AG09309 (cell line): ENCODE results near the gene CDH13.

ENCODE experiments used
- DNase-seq: peaks from one replicate; pipeline ENCODE4 v3.0.0-alpha.2; 2010; ENCODE audit warnings: low read depth
- H3K4me3 ChIP-seq: 2 replicates; pipeline ENCODE4 v1.5.1; 2011; ENCODE audit warnings: mild to moderate bottlenecking, low read depth, low read length, moderate library complexity; ENCODE audit not compliant: control insufficient read depth
- CTCF ChIP-seq: IDR thresholded peaks from 2 replicates; pipeline ENCODE4 v1.5.1; 2011; ENCODE audit warnings: mild to moderate bottlenecking, low read depth, low read length, inconsistent platforms; ENCODE audit not compliant: insufficient read depth, control insufficient read depth; ENCODE audit errors: missing control alignments

CDH13 gene

DNA sequence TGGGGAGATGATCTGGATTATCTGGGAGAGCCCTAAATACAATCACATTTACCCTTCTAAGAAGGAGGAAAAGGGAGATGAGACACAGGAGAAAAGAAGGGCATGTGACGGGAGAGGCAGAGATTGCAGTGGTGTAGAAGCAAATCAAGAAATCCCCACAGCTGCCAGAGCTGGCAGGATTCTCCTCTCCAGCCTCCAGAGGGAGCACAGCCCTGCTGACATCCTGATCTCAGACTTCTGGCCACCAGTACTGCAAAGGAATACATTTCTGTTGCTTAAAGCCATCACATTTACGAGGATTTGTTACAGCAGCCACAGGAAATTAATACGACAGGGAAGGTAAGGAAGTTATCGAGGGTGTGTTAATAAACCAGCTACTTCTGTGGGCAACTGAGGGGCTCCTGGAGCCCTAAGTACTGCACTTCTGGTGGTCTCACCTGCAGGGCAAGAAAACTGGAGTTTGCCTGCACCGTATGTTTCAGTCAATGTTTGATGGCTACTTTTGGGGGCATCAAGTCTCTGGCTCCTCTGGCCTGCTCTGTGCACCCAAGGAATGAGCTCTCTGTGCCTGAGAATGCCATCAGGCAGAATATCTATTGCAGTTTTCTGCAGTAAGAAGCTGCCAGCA lies 22.9 kb upstream of the CDH13 start:
- H3K4me3 ChIP-seq = no peak overlapping the region

GRCh38 chr16:82605076-82605475 lies 21.7 kb upstream of the CDH13 start:
- no peak for TF ChIP-seq CTCF
- H3K4me3 ChIP-seq = no peak overlapping the region
- no peak for DNase-seq

More for the DNA sequence above, 22.9 kb upstream of the CDH13 start:
- peak; percentile 87 for TF ChIP-seq CTCF
- peak; percentile 40 for DNase-seq

- H3K4me3 ChIP-seq = no peak overlapping the region
- no peak for DNase-seq
- no peak for TF ChIP-seq CTCF
Measured at GRCh38 chr16:82605863-82606620, 20.7 kb upstream of the CDH13 start.

DNA sequence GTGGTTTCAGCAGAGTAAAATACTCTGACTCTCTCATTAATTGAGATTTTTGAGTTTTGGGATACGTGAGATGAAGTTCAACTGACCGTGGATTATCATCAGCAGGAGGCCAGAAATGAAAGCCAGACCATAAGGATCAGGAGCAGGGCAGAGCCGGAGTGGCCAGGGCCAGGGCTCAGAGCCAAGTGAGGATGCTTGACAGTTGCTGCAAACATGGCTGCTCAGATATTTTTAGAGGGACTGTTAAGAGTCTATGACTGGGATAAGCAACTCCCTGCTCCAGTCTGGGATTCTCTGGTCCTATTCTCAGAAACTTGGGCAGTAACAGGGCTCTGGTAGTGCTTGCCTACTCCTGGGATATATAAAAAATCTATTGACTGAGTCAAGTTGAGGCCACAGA lies 17.6 kb upstream of the CDH13 start:
- H3K4me3 ChIP-seq = no peak overlapping the region
- no peak for DNase-seq
- no peak for TF ChIP-seq CTCF

- no peak for TF ChIP-seq CTCF
- DNase-seq = no peak
- no peak overlapping the region for H3K4me3 ChIP-seq
Measured at GRCh38 chr16:82612263-82612662, 14.5 kb upstream of the CDH13 start.

DNA sequence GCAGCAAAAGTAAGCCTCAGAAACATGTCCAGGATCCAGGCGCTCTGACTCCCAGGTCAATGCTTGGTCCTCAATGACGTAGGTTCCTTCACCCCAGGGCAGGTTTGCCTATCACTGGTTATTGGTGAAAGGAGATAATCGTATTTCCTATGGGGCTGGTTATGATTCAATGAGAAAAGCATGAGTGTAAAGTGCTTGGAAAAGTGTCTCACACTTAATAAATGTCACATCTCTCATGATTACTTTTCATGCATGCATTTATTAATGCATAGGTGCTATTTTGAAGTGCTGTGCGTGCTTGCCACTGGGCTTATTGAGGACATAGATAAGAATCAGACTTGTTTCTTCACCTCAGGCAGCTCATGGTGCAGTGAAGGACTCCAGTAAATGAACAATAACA lies 10.4 kb upstream of the CDH13 start:
- no peak overlapping the region for H3K4me3 ChIP-seq
- DNase-seq = no peak
- TF ChIP-seq CTCF = no peak
